ENCODE data around the gene KLHDC8A.
A peak's percentile ranks its signal among the peaks of the same experiment; 100 is the strongest.

Gene KLHDC8A

GRCh38 chr1:205339717-205340116, 17.0 kb downstream of the KLHDC8A start:
- TF ChIP-seq CTCF (IDR thresholded peaks at IDR 0.05; ENCODE audit: control insufficient read depth, extremely low read depth, insufficient read depth), result no peak
- no peak for DNase-seq (ENCODE audit: low read depth)
- H3K4me3 ChIP-seq (ENCODE audit: low read depth, low read length), result no peak overlapping the region

GRCh38 chr1:205339197-205339702, 17.5 kb downstream of the KLHDC8A start:
- TF ChIP-seq CTCF (IDR thresholded peaks at IDR 0.05; ENCODE audit: control insufficient read depth, extremely low read depth, insufficient read depth), result no peak

GRCh38 chr1:205338011-205338410, 18.7 kb downstream of the KLHDC8A start:
- H3K4me3 ChIP-seq (ENCODE audit: low read depth, low read length), result no peak overlapping the region
- TF ChIP-seq CTCF (IDR thresholded peaks at IDR 0.05; ENCODE audit: control insufficient read depth, extremely low read depth, insufficient read depth), result no peak
- no peak for DNase-seq (ENCODE audit: low read depth)

More at GRCh38 chr1:205339197-205339702, 17.5 kb downstream of the KLHDC8A start:
- DNase-seq (ENCODE audit: low read depth), result no peak
- no peak overlapping the region for H3K4me3 ChIP-seq (ENCODE audit: low read depth, low read length)

GRCh38 chr1:205337481-205337880, 19.2 kb downstream of the KLHDC8A start:
- H3K4me3 ChIP-seq (ENCODE audit: low read depth, low read length), result no peak overlapping the region
- DNase-seq (ENCODE audit: low read depth), result no peak
- no peak for TF ChIP-seq CTCF (IDR thresholded peaks at IDR 0.05; ENCODE audit: control insufficient read depth, extremely low read depth, insufficient read depth)

- DNase-seq (ENCODE audit: low read depth), result peak; percentile 58
- peak; percentile 100 for TF ChIP-seq CTCF (IDR thresholded peaks at IDR 0.05; ENCODE audit: control insufficient read depth, extremely low read depth, insufficient read depth)
- H3K4me3 ChIP-seq (ENCODE audit: low read depth, low read length), result no peak overlapping the region
Measured at GRCh38 chr1:205335692-205336091, 21.0 kb downstream of the KLHDC8A start.

GRCh38 chr1:205332015-205332791, 24.5 kb downstream of the KLHDC8A start:
- TF ChIP-seq CTCF (IDR thresholded peaks at IDR 0.05; ENCODE audit: control insufficient read depth, extremely low read depth, insufficient read depth), result no peak
- no peak for DNase-seq (ENCODE audit: low read depth)
- H3K4me3 ChIP-seq (ENCODE audit: low read depth, low read length), result no peak overlapping the region
